LNCAP (cell line): ENCODE measurements around the gene SLC22A31.

Source experiments
- CTCF ChIP-seq: fragments of 450-650 bp; IDR thresholded peaks from 2 replicates; pipeline ENCODE4 v1.5.1; 2017; ENCODE audit warnings: mild to moderate bottlenecking

SLC22A31 gene

DNA sequence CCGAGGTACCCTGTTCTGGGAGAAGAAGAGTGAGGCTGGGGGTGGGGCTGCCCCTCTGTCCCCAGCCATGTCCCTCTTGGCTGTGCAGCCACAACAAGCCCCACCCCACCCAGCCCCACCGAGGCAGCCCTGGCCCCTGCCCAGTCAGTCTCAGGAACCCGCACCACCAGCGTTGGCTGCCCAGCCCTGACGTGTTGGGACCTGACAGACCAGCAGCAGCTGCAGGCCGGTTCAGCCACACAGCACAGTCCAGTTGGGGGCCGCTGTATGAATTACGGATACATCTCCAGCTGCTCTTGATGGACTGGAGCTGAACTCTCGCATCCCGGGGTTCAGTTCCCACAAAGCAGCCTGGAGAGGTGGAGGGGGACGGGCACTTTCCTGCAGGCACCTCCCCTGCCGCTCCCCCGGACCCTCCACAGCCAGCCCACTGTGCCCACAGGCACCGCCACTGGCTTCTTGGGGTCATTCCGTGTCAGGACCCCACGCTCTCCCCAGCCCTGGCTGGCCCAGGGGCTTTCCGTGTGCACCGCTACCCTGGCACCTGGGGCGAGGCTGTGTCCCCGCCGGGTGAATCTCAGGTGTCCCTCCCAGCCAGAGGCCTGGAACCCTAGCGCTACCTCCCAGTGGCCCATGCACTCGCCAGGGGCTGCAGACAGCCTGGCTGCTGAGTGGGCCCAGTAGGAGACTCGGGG lies 21.7 kb downstream of the SLC22A31 start:
- no peak for TF ChIP-seq CTCF

GRCh38 chr16:89177501-89177900 lies 22.8 kb downstream of the SLC22A31 start:
- no peak for TF ChIP-seq CTCF

GRCh38 chr16:89176717-89177116 lies 23.6 kb downstream of the SLC22A31 start:
- no peak for TF ChIP-seq CTCF

- no peak for TF ChIP-seq CTCF
Observed at GRCh38 chr16:89176147-89176690, 24.1 kb downstream of the SLC22A31 start.

GRCh38 chr16:89175280-89176146 lies 24.8 kb downstream of the SLC22A31 start:
- TF ChIP-seq CTCF, result no peak

DNA sequence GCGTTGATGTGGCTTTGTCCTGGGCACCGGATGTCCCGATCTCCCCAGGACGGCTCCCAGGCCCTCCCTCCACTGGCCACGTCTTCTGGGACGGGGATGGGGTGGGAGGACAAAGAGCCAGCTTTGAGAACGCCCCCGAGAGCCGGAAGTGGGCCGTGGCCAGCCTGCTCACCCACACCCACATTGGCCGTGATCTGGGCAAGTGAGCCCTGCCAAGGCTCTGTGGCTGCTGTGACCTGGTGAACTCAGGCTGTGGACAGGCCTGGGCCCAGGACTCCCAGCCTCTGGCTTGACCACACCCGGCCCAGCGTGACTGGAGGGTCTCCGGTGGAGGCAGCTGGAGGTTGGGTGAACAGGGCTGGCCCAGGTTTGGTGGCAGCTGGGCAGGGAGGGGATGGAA lies 25.5 kb downstream of the SLC22A31 start:
- TF ChIP-seq CTCF, result no peak

GRCh38 chr16:89174055-89174827 lies 26.1 kb downstream of the SLC22A31 start:
- no peak for TF ChIP-seq CTCF
